ENCODE data around the gene TBC1D14.

The TBC1D14 gene

DNA sequence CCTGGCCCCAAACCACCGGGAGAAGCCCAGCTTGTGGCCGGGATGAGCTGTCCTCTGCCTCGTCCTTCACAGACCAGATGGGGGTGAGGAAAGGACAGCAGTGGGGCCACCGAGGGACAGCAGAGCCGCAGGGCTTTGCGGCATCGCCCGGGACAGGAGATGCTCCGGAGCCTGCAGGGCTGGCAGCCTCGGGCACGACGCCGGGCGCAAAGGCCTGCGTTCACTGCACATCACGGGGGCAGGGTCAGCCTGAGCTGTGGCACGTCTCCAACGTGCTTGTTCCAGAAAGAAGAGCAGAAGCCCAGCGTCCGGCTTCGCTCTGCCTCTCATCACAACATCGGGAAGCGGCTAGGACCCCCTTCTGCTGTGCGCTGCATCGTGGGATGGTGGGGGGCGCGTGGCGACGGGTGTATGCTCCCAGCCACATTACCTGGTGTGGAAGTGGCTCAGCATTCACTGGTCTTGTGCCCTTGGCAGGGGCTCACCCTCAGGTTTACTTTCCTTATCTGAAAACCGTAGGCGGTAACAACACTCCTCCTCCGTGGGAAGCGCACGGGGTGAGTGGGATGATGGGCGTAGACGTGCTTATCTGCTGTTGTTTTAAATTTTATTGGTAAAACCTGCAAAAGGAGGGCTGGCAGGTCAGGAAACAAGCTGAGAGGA is 141.0 kb downstream of the TBC1D14 start:
- FAIRE-seq = no peak
- no peak for DNase-seq (ENCODE audit: extremely low spot score, insufficient read length, low read depth)

DNA sequence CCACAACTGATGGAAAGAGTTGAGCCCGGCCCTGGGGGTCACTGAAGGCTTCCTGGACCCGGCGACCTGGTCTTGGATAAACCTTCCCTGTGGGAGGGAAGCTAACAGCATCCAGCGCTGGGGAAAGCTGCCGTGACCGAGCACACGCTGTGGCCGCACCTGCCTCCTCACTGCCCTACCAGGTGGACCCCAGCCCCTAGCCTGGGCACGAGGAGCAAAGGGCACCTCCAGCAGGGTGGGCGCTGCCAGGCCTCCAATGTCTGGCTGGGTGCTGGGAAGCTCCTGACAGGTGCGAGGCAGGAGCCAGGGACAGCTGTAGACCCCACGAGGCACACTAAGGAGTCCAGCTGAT is 141.5 kb downstream of the TBC1D14 start:
- FAIRE-seq = no peak
- no peak for DNase-seq (ENCODE audit: extremely low spot score, insufficient read length, low read depth)

DNA sequence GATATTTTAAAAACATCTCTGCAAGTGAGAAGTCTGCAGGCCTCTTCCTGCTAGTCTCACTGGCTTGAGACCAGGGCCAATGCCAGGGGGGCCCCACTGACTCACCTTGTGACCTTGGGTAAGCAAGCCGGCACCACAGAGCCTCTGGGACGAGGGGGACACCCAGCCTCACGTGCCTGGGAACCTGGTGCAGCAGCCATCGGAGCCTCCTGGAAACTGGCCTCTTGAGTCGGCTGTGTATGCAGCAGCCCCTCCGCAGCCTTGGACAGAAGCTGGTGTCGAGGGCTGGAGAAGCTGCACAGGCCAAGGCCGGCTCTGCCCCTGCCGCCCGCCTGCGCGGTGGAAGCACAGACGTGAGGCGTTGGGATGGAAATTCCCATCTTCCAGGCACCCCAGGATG is 142.3 kb downstream of the TBC1D14 start:
- FAIRE-seq (no peak), DNase-seq (ENCODE audit: extremely low spot score, insufficient read length, low read depth) (no peak)

DNA sequence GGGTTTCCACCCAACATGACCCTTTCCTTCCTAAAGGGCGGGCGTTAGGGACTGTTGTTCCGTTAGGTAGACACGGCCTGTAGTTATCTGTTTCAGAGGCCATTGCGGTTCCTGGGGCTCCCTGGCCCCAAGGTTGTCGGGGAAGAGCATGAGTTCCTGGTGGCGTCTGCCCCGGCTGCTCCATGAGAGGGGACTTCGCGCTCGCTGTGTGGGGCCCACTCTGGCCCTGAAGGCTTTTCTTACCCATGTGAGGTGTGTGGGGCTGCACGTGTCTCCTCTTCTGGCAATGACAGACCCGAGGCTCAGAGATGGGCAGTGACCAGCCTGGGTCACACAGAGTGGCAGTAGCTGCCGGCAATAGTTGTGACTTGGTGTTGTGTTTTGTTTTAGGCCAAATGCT is 142.7 kb downstream of the TBC1D14 start:
- DNase-seq (ENCODE audit: extremely low spot score, insufficient read length, low read depth) (no peak), FAIRE-seq (no peak)

DNA sequence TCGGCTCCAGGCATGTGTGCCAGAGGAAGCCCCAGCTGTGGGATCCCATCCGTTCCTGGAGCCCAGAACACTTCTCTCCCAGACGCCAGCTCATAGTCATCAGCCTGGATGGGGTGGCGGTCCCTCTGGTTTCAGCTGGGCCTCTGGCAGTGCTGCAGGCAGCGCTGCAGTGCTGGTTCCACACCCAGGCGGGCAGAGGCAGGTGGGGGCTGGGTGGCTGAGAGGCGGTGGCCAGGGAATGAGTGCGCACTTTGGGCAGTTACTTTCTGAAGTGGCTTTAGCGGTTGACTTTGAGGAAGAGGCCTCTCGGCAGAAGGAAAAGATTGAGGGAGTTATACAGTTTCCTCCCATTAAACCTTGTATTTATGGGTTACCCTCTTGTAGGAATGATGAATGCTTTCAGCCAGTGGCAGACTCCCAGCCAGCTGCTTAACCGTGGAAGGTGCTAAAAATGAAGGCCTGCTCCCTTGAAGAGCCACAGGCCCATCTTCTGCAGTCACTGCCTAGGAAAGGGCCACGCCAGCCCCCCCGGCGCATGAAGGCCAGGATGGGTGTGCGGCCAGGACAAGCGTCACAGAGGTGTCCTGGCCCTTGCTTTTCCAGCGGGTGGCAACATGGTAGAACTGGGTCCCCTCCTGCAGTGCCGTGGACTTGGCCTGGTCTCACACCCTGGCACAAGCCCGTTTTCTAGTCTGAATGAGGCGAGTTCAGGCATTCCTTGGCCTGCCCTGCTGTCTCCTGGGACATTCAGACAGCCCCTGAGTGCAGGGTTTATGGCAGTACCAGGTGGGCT is 143.5 kb downstream of the TBC1D14 start:
- no peak for FAIRE-seq
- DNase-seq (ENCODE audit: extremely low spot score, insufficient read length, low read depth) = no peak

DNA sequence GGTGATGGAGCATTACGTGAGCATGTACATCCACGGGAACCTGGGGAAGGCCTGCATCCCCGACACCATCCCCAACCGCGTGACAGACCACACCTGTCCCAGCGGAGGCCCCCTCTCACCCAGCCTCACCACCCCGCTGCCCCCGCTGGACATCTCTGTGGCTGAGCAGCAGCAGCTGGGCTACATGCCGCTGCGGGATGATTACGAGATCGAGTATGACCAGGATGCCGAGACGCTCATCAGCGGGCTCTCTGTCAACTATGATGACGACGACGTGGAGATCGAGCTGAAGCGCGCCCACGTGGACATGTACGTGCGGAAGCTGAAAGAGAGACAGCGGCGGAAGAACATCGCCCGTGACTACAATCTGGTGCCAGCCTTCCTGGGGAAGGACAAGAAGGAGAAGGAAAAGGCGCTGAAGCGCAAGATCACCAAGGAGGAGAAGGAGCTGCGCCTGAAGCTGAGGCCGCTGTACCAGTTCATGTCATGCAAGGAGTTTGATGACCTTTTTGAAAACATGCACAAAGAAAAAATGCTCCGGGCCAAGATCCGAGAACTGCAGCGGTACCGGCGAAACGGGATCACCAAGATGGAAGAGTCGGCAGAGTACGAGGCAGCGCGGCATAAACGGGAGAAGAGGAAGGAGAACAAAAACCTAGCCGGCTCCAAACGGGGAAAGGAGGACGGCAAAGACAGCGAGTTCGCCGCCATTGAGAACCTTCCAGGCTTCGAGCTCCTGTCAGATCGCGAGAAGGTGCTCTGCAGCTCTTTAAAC is 144.7 kb downstream of the TBC1D14 start:
- FAIRE-seq (no peak), DNase-seq (ENCODE audit: extremely low spot score, insufficient read length, low read depth) (no peak)

DNA sequence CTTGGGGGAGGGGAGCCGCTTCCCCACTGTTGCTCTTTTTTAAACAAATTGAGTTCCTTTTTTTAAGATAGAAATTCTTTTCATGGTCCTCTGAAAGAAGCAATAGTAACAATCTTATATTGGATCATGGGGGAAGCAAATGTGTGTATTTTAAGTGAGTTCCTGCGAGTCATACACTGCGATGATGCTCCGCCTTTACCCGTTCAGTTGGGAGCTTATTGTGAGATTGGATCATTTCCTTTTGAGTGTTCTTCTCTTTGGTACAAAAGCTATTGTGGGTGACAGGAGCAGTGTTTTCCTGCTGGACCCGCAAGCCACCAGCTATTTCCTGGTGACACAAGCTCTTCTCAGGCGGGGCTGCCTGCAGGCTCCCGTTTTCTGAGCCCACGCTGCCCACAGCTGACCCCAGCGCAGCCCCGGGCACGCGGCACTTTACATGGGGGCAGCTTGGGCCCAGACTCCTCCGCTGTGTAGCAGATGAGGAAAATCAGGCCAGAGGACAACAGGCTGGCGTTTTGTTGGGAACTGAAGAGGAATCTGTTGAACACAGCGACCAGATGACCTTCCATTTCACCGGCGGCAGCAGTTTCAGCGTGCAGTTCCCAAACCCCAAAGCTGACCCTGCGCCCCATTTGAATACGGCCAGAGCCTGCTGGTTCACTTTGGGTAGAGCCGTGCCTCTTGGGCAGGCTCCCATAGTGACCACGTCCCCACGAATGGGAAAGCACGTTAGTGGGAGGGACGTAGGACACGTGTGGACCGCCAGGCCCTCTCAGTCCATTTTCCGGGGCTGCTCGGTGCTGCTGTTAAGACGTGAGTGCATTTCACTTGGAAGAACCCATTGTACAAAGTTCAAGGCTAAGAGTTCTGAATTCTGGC is 145.7 kb downstream of the TBC1D14 start:
- DNase-seq (ENCODE audit: extremely low spot score, insufficient read length, low read depth) = no peak
- FAIRE-seq = no peak

DNA sequence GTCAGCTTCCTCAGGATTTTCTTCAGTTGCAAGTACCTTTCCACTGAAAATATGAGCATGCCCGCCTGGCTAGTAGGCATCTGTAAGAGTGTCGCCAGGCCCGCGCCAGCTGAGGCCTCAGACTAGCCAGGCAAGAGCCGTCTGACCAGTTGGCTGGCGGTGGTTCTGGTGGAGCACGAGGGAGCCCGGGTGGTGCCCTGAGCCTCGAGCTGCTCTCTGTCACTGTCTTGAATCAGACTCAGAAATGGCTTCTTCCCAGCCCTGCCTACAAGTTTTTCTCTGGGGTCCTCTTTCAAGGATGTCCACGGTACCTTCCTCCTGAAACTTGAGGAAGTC is 146.3 kb downstream of the TBC1D14 start:
- FAIRE-seq (no peak), DNase-seq (ENCODE audit: extremely low spot score, insufficient read length, low read depth) (no peak)

DNA sequence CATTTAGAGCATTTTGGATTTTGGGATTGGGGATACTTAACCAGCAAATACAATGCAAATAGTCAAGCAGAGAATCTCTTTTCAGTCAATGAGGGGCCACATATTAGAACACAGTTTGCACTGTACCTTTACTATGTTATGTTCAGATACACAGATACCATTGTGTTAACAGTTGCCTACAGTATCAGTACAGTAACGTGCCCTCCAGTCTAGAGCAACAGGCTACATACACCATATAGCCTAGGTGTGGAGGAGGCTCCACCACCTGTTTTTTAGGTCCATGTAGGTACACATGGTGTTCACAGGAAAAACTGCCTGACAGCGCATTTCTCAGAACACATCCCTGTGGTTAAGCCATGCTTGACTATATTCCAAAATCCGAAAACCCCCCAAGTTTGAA is 149.2 kb downstream of the TBC1D14 start:
- no peak for FAIRE-seq

DNA sequence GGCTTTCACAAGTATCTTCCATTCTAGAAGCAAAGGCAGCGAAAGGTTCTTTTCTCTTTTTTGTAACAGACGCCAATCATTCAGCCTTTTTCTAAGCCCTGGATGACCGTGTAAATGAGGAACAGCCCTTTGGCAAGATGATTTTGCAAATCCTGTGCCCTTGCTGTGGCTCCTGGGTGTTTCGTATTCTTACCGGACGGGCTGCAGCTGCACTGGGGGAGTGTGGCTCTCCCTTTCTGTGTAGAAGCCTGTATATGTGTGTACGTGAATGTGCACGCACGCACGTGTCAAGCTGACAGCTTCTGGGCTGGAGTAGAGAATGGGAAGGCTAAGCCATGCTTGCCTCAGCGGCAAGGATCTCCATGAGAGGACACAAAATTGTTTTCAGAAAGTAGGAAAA is 150.0 kb downstream of the TBC1D14 start:
- DNase-seq (ENCODE audit: extremely low spot score, insufficient read length, low read depth) = no peak
- no peak for FAIRE-seq

More for the DNA sequence above, 149.2 kb downstream of the TBC1D14 start:
- DNase-seq (ENCODE audit: extremely low spot score, insufficient read length, low read depth) = no peak

DNA sequence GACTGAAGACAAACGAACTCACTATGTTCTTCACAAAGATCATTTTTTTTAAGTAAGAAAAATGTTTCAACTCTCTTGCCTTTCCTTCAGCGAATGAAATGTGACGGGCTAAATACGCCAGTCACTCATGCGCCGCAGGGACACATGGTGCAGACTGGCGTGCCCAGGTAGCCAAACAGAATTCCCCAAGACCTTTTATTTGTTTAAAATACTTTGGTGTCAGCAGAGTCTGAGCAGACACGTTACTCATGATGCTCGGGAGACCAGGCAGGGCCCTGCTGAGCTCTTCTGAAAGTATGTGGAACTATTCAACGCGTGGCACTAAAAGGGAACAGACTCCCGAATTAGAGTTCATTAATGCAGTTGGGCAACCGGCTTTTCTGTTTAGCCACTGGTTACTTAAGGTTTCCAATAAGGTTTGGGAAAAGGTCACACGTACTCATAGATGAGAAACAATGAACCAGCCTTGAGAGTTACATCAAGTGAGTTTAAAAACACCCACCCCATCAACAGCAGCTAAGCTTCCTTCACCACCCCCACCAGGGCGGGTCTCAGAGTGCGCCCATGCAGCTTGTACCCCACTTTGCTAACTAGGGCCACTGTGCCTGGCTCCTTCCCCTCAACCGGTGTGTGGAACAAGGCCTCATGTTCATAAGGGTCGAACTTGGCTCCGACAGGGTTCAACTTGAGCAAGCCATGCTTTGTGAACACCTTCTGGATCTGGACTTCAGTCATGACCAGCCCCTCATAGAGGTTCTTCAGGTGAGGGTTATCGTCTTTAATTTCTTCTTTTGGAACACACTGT is 150.9 kb downstream of the TBC1D14 start:
- FAIRE-seq (no peak), DNase-seq (ENCODE audit: extremely low spot score, insufficient read length, low read depth) (no peak)

DNA sequence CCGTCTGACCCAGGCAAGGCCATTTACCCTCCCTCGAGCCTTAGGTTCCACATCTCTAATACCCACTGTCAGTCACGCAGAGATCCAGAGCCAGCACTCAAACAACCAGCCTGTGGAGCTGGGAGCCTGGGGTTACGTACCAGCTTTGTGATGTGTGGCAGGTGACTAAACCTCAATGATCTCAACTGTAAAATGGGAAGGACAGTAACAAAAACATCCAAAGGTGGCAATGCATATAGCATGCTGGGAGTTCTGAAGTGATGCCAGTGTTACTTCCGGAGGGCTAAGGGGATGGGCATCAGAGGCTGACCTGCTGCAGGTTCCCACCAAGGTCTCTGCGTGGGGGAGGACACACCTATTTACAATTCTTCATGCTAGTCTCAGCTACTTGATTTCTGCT is 152.2 kb downstream of the TBC1D14 start:
- DNase-seq (ENCODE audit: extremely low spot score, insufficient read length, low read depth) (no peak), FAIRE-seq (no peak)

DNA sequence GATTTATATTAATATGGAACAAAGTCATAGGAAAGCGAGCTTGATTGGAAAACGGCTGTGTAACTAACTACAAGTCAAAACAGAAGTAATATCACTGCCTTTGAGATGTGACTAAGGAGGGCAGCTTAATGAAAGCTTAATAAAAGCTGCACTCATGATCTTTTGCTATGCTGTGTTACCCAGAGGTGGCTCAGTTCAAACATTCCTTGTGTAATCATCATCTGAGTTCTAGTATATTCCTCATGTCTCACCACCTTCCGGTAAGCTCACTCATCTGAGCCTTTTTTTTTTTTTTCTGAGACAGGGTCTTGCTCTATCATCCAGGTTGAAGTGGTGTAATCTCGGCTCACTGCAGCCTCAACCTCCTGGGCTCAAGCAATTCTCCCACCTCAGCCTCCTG is 153.2 kb downstream of the TBC1D14 start:
- FAIRE-seq (no peak), DNase-seq (ENCODE audit: extremely low spot score, insufficient read length, low read depth) (no peak)

DNA sequence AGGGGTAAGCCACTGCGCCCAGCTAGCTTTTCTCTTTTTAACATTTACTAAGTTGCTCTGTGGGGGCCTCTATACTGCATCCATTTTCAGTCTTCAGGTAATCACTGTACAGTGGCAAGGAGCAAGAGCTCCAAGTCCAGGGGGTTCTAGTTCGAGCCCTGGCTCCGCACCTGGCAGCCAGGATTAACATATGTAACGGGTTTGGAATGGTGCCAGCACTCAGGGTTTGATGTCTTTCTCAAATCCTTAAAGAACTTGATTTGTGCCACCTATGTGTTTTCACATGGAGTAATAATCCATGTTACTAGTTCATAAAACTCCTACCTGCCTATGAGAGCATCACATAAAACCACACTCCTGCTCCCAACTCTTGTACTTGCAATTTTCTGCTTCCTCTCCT is 153.7 kb downstream of the TBC1D14 start:
- no peak for FAIRE-seq

DNA sequence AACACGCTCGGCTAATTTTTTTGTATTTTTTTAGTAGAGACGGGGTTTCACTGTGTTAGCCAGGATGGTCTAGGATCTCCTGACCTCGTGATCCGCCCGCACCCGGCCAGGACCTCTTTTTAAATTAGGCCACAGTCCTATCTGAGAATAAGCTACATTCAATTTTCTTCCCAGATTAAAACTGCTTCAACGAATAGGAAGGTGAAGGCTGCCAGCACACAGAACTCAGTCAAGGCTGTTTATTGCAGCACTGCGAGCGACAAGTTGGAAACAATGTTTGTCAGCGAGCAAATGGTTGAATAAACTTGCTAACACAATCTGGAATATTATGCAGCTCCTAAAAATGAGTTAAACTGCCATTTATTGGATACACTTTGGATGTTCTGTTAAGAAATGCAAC is 156.4 kb downstream of the TBC1D14 start:
- DNase-seq (ENCODE audit: extremely low spot score, insufficient read length, low read depth) = no peak
- FAIRE-seq = no peak

More for the DNA sequence above, 153.7 kb downstream of the TBC1D14 start:
- no peak for DNase-seq (ENCODE audit: extremely low spot score, insufficient read length, low read depth)

DNA sequence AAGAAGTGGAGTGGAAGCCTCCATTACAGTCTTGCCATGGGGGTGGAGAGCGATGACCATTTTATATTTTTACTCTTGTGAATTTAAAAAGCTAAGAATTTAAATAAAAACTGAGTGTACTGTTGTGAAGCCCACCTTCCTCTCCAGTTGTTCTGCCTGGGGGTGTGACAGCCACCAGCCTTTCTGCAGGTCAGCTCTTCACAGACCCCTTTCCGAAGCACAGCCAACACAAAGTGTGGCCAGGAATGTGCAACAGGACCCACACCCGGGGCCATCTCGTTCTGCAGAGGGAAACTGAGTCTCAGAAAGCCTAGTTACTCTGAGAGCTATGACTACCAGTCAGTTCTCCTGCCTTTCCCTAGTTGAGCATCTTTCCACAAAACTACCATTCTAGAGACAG is 156.9 kb downstream of the TBC1D14 start:
- DNase-seq (ENCODE audit: extremely low spot score, insufficient read length, low read depth) = no peak
- FAIRE-seq = no peak

DNA sequence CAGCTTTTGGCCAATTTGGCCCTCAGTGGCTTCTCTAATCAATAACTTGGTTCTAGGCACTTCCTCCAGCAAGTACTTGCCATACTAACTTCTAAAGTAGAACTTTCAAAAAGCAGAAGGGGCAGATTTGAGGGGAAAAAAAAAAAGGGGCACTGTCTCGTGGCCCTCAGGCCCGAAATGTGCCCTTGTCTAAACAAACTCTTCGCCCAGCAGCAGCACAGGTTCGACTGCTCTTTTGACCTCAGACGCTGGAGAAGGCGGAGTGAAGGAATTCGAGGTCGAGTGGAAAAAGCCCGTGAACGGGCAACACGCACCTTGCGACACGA is 157.5 kb downstream of the TBC1D14 start:
- FAIRE-seq = no peak

DNA sequence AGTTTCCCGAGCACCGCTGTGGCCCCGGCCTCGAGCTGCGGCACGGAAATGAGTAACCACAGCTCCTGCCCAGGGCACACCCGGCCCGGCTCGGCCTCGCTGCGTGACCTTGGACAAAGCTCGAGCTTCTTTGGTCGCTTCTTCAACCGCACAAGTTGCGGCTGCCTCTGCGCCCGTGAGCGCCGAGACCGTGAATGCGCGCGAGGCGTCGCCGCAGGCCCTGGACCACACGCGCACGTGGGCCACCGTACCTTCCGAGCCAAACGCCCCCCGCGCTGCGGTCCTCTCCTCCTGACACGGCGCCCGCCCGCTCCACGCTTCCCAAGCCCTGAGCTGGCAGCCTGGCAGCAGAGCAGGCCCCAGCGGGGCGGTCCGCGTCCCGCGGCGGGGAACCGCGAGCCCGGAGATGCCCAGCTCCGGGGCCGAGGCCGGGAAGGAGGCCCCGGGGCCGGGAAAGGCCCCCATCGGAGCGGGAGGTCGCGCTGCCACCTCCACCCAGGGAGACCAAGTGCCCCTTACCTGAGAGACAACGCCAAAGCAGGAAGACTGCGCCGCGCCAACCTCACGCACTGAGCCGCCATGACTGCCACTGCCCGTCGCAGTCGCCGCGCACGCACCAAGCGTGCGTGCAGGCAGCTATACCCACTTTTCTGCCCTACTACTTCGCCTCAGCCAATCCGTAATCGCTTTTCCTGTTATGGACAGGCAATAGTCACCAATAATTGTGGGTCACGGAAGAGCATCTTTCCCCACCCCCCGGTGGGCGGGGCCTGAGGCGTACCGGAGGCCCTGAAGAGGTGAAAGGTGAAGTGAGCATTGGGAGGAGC is 158.0 kb downstream of the TBC1D14 start, which contains the start of gene GRPEL1:
Gene GRPEL1 (minus strand): TSS at position 613 of the 827 bp plus-strand sequence. CDS start 32 bp downstream, at position 581.
- FAIRE-seq (peak; percentile 100), DNase-seq (ENCODE audit: extremely low spot score, insufficient read length, low read depth) (no peak)

More for the DNA sequence above, 157.5 kb downstream of the TBC1D14 start:
- DNase-seq (ENCODE audit: extremely low spot score, insufficient read length, low read depth) = no peak
